ENCODE measurements around the gene DRAM2. TPM values are rescaled to one million over a fixed set of nuclear protein-coding genes. Genes with fewer than 3 reads are reported as not detected.
"Not testable (repeated sequence)": the region's sequence is repeated elsewhere in the genome, so short reads cannot be mapped to it uniquely, and the experiment has no call there.

The DRAM2 gene
- total RNA-seq, 2 donors from 2014 or later: 22.5 to 25.7 TPM

DNA sequence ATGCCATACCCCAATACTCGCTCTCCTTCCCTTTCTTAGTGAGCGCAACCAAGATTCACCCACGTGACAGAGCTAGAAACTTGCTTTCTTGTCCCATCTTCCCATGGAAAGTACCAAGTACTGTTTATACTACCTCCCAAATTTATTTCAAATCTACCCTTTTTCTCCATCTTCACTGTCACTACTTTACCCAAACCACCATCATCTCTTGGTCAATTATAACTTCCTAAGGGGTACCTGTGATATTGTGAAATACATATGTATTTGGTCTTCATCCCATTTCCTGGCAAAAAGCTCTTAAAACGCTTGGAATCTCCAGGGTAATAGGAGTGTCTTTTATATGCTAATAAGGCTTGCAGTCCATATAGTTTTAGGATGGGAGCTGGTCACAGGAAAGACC lies 8.2 kb downstream of the DRAM2 start:
- H3K36me3 Mint-ChIP-seq: peaks cover 16% of the 10 kb centered on the region
- no peak for ATAC-seq
- no peaks in the 10 kb centered on the region for H3K9me3 Mint-ChIP-seq
- no peaks in the 10 kb centered on the region for H3K27me3 Mint-ChIP-seq
- no peak overlapping the region for H3K4me3 Mint-ChIP-seq
- no peak for DNase-seq (ENCODE audit: low spot score)
- peaks cover 21% of the 10 kb centered on the region in 2 donors for H3K4me1 Mint-ChIP-seq (ENCODE audit: low read depth in 2 of 2)
- no peak overlapping the region for H3K27ac Mint-ChIP-seq

- DNase-seq (ENCODE audit: low spot score) (no peak), ATAC-seq (no peak)
- no peaks in the 10 kb centered on the region for H3K27me3 Mint-ChIP-seq
- peak overlapping the region; percentile 60 to 68 for H3K27ac Mint-ChIP-seq
- H3K36me3 Mint-ChIP-seq: peaks cover 14% of the 10 kb centered on the region
- H3K4me1 Mint-ChIP-seq (ENCODE audit: low read depth in 2 of 2): peaks cover 19 to 24% of the 10 kb centered on the region in 2 donors
- no peak overlapping the region for H3K4me3 Mint-ChIP-seq
- H3K9me3 Mint-ChIP-seq: no peaks in the 10 kb centered on the region
These were observed 10.5 kb downstream of the DRAM2 start for GRCh38 chr1:111129376-111129775.

GRCh38 chr1:111127923-111128643 lies 11.8 kb downstream of the DRAM2 start:
- no peak overlapping the region for H3K4me3 Mint-ChIP-seq
- ATAC-seq (no peak), DNase-seq (ENCODE audit: low spot score) (no peak)
- peaks cover 15 to 24% of the 10 kb centered on the region in 2 donors for H3K4me1 Mint-ChIP-seq (ENCODE audit: low read depth in 2 of 2)
- H3K36me3 Mint-ChIP-seq: peaks cover 25% of the 10 kb centered on the region
- no peak overlapping the region for H3K27ac Mint-ChIP-seq
- H3K9me3 Mint-ChIP-seq: no peaks in the 10 kb centered on the region
- H3K27me3 Mint-ChIP-seq: no peaks in the 10 kb centered on the region

DNA sequence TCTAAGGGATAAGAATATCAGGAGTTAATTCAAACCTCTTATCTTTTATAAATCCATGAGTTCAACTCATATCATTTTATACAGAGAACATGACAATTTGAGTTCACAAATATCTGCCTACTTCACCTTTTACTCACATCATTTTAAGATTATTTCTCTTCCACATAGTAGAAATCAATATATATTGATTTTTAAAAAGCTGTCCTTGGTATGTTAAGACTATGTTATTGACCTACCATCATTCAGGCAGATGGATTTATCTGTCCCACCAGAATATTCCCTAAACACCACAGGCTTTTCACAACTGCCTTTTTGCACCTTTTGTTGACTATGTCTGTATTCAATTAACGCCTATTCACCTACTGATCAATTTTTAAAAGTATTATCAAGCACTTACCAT lies 13.5 kb downstream of the DRAM2 start:
- no peak overlapping the region for H3K27ac Mint-ChIP-seq
- no peak overlapping the region for H3K4me3 Mint-ChIP-seq
- peaks cover 33% of the 10 kb centered on the region for H3K36me3 Mint-ChIP-seq
- no peaks in the 10 kb centered on the region for H3K9me3 Mint-ChIP-seq
- H3K4me1 Mint-ChIP-seq (ENCODE audit: low read depth in 2 of 2): peaks cover 7 to 19% of the 10 kb centered on the region in 2 donors
- no peaks in the 10 kb centered on the region for H3K27me3 Mint-ChIP-seq
- DNase-seq (ENCODE audit: low spot score) (no peak), ATAC-seq (no peak)

- Mint-ChIP-seq H3K4me1 (ENCODE audit: low read depth in 2 of 2) (no peaks in the 10 kb centered on the region), H3K36me3 (peaks cover 9% of the 10 kb centered on the region), H3K9me3 (no peaks in the 10 kb centered on the region), H3K27ac (no peak overlapping the region), H3K4me3 (no peak overlapping the region), H3K27me3 (no peaks in the 10 kb centered on the region)
- DNase-seq (ENCODE audit: low spot score) (no peak), ATAC-seq (no peak)
These were observed 23.4 kb downstream of the DRAM2 start for GRCh38 chr1:111116496-111116895.

DNA sequence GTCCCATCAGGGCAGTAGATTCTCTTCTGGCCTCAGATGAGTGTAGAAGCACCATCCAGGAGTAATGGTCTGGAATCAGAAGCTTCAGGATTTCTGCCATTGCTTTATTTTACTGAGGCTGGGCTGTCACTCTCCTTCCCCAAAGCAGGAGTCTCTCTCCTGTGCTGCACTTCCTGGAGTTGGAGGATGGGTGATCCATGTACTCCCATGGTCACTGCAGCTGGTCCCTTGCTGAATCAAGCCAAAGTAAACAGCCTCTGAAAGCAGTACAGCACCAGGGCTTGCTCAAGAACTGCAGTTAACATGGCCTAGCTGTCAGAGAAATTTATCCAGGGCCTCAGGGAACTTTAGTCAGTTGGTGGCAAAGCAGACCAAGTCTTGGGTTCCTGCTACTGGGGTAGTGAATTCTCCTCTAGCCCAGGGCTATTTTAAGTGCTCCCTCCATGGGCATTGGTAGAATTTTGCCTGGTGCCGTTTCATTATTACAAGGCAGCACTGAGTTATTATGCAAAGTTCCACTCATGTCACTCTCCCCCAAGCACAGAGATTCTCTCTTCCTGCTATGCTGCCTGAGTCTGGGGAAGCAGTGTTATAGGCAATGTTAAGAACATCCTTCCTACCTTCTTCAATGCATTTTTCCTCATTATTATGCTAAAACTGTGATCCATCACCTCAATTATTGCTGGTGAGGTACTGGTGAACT lies 29.5 kb downstream of the DRAM2 start:
- no peak overlapping the region for H3K4me3 Mint-ChIP-seq
- no peak overlapping the region for H3K27ac Mint-ChIP-seq
- no peaks in the 10 kb centered on the region for H3K4me1 Mint-ChIP-seq (ENCODE audit: low read depth in 2 of 2)
- peaks cover 23% of the 10 kb centered on the region for H3K36me3 Mint-ChIP-seq
- peaks cover 6% of the 10 kb centered on the region for H3K9me3 Mint-ChIP-seq
- no peak for DNase-seq (ENCODE audit: low spot score)
- ATAC-seq: no peak
- peaks cover 0 to 7% of the 10 kb centered on the region in 2 donors for H3K27me3 Mint-ChIP-seq

GRCh38 chr1:111104981-111105380 lies 34.9 kb downstream of the DRAM2 start:
- peaks cover 38% of the 10 kb centered on the region for H3K36me3 Mint-ChIP-seq
- peaks cover 0 to 17% of the 10 kb centered on the region in 2 donors for H3K27me3 Mint-ChIP-seq
- no peak overlapping the region for H3K4me3 Mint-ChIP-seq
- DNase-seq (ENCODE audit: low spot score) (no peak), ATAC-seq (no peak)
- H3K9me3 Mint-ChIP-seq: peaks cover 9% of the 10 kb centered on the region
- H3K27ac Mint-ChIP-seq: no peak overlapping the region
- H3K4me1 Mint-ChIP-seq (ENCODE audit: low read depth in 2 of 2): no peaks in the 10 kb centered on the region

DNA sequence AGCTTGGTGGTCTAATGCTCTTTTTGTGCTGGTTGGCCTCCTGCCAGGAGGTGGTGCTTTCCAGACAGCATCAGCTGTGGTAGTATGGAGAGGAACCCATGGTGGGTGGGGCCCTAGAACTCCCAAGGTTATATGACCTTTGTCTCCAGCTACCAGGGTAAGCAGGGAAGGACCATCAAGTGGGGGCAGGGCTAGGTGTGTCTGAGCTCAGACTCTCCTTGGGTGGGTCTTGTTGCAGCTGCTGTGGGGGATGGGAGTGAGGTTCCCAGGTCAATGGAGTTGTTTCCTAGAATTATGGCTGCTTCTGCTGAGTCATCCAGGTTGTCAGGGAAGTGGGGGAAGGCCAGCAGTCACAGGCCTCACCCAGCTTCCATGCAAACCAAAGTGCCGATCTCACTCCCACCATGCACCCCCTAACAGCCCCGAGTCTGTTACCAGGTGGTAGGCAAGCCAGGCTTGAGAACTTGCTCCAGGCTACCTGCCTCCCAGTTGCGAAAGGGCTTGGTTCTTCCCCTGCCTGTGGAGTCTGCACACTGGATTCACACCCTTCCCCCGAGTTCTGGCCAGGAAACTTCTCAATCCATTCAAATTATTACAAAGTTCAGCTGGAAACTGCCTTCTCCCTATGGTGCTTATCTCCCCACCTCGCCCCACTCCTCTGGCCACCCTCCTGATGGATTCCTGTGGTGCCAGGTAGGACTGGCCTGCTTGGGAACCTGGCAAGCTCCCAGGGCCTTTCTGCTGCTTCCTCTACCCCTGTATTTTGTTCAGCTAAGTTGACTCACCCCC lies 37.8 kb downstream of the DRAM2 start:
- Mint-ChIP-seq H3K4me3 (no peak overlapping the region), H3K27ac (no peak overlapping the region), H3K4me1 (ENCODE audit: low read depth in 2 of 2) (no peaks in the 10 kb centered on the region), H3K9me3 (peaks cover 6% of the 10 kb centered on the region), H3K36me3 (peaks cover 40% of the 10 kb centered on the region), H3K27me3 (peaks cover 0 to 17% of the 10 kb centered on the region in 2 donors)
- no peak for DNase-seq (ENCODE audit: low spot score)
- ATAC-seq: no peak

- no peak overlapping the region for H3K27ac Mint-ChIP-seq
- peaks cover 0 to 10% of the 10 kb centered on the region in 2 donors for H3K27me3 Mint-ChIP-seq
- no peaks in the 10 kb centered on the region for H3K4me1 Mint-ChIP-seq (ENCODE audit: low read depth in 2 of 2)
- no peak overlapping the region for H3K4me3 Mint-ChIP-seq
- no peak for ATAC-seq
- no peak for DNase-seq (ENCODE audit: low spot score)
- H3K36me3 Mint-ChIP-seq: peaks cover 48% of the 10 kb centered on the region
- H3K9me3 Mint-ChIP-seq: peaks cover 9% of the 10 kb centered on the region
These were observed 40.6 kb downstream of the DRAM2 start for GRCh38 chr1:111099289-111099688.

DNA sequence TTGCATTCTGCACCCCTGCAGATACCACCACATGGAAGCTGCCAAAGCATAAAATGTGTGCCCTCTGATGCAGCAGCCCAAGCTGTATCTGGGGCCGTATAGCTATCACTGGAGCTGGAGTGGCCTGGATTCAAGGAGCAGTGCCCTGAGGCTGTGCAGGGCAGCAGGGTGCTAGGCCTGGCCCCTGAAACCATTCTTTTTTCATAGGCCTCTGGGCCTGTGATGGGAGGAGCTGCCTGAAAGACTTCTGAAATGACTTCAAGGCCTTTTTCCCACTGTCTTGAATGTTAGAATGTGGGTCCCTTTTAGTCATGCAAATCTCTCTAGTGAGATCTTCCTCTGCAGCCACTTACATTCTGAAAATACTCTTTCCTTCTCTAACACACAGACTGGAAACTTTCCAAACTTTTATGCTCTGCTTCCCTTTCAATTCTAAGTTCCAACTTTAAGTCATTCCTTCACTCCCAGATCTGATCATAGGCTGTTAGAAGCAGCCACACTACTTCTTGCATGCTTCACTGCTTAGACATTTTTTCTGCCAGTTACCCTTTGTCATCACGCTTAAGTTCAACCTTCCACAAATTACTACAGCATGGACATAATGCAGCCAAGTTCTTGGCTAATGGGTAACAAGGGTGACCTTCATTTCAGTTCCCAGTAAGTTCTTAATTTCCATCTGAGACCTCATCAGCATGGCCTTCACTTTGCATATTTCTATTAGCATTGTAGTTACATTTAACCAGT lies 42.4 kb downstream of the DRAM2 start:
- H3K27ac Mint-ChIP-seq: no peak overlapping the region
- H3K27me3 Mint-ChIP-seq: peaks cover 6 to 12% of the 10 kb centered on the region in 2 donors
- peaks cover 48% of the 10 kb centered on the region for H3K36me3 Mint-ChIP-seq
- ATAC-seq: no peak
- H3K9me3 Mint-ChIP-seq: peaks cover 9% of the 10 kb centered on the region
- DNase-seq (ENCODE audit: low spot score): no peak
- no peak overlapping the region for H3K4me3 Mint-ChIP-seq
- no peaks in the 10 kb centered on the region for H3K4me1 Mint-ChIP-seq (ENCODE audit: low read depth in 2 of 2)

GRCh38 chr1:111095421-111095820 lies 44.5 kb downstream of the DRAM2 start:
- H3K4me1 Mint-ChIP-seq (ENCODE audit: low read depth in 2 of 2); H3K4me3 Mint-ChIP-seq: not testable (repeated sequence)

GRCh38 chr1:111089638-111090037 lies 50.3 kb downstream of the DRAM2 start:
- no peak for ATAC-seq
- no peaks in the 10 kb centered on the region for H3K9me3 Mint-ChIP-seq
- H3K4me1 Mint-ChIP-seq (ENCODE audit: low read depth in 2 of 2): no peaks in the 10 kb centered on the region
- no peak for DNase-seq (ENCODE audit: low spot score)
- H3K27me3 Mint-ChIP-seq: peaks cover 27 to 44% of the 10 kb centered on the region in 2 donors
- H3K36me3 Mint-ChIP-seq: peaks cover 14% of the 10 kb centered on the region
- no peak overlapping the region for H3K27ac Mint-ChIP-seq
- H3K4me3 Mint-ChIP-seq: no peak overlapping the region

More at GRCh38 chr1:111095421-111095820, 44.5 kb downstream of the DRAM2 start:
- Mint-ChIP-seq H3K27me3 (peaks cover 8 to 14% of the 10 kb centered on the region in 2 donors), H3K36me3 (peaks cover 37% of the 10 kb centered on the region)
- H3K27ac Mint-ChIP-seq; DNase-seq (ENCODE audit: low spot score); H3K9me3 Mint-ChIP-seq; ATAC-seq: not testable (repeated sequence)

GRCh38 chr1:111085676-111086075 lies 54.2 kb downstream of the DRAM2 start:
- Mint-ChIP-seq H3K27me3 (peaks cover 41 to 63% of the 10 kb centered on the region in 2 donors), H3K9me3 (no peaks in the 10 kb centered on the region), H3K27ac (no peak overlapping the region), H3K4me3 (no peak overlapping the region), H3K36me3 (peaks cover 21% of the 10 kb centered on the region), H3K4me1 (ENCODE audit: low read depth in 2 of 2) (no peaks in the 10 kb centered on the region)
- ATAC-seq (no peak), DNase-seq (ENCODE audit: low spot score) (no peak)
